GM21381 (cell line): Measurements from ENCODE around the gene LCN15.
"Not testable (repeated sequence)": the region's sequence is repeated elsewhere in the genome, so short reads cannot be mapped to it uniquely, and the experiment has no call there.

ENCODE experiments used
- ATAC-seq: cut with Tn5 transposase; IDR thresholded peaks from one replicate; pipeline ENCODE4 v1.9.1; 2021; ENCODE audit warnings: mild to moderate bottlenecking, moderate library complexity; ENCODE audit not compliant: unreplicated experiment

The LCN15 gene, protein sequence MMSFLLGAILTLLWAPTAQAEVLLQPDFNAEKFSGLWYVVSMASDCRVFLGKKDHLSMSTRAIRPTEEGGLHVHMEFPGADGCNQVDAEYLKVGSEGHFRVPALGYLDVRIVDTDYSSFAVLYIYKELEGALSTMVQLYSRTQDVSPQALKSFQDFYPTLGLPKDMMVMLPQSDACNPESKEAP

DNA sequence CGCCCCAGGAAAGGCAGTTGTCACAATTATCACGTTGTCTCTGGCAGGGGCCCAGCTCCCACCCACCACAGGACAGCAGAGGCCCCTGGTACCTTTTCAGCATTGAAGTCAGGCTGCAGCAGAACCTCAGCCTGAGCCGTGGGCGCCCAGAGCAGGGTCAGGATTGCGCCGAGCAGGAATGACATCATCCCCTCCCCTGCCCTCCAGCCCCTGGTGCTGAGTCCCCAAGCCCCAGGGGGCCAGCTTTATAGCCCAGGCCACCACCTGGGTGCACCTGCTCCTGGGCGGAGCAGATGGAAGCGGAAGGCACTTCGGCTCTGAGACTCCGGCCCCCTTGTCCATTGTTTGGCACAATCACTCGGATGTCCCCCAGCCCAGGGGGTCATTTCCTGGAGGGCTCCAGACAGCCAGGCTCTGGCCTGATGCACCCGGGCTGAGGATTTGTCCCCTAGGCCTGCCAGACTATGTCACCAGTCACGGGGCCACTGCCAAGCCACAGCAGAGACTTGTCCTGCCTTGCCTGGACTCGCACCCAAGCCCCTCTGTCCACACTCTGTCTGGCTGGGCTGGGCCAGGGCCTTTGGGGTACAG, at the start of gene LCN15:
Gene LCN15 (minus strand): TSS at position 218 of the 591 bp plus-strand sequence. CDS start 30 bp downstream, at position 188.
- no peak for ATAC-seq

DNA sequence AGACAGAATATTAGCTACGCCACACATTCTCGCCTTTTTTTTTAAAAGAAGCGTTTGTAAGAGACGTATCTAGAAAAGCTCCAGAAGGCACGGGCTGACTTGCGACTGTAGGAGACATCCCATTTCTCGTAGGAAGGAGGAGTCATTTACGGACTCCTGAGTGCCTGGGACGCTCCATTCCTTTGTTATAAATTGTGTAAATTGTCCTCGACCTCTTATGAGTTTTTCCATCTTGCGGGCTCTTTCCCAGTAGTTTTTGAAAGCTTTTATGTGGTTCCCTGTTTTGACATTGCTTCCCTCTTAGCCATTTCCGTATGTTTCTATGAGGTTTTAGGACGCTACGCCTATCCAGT, 44.5 kb upstream of the LCN15 start:
- ATAC-seq: no peak

DNA sequence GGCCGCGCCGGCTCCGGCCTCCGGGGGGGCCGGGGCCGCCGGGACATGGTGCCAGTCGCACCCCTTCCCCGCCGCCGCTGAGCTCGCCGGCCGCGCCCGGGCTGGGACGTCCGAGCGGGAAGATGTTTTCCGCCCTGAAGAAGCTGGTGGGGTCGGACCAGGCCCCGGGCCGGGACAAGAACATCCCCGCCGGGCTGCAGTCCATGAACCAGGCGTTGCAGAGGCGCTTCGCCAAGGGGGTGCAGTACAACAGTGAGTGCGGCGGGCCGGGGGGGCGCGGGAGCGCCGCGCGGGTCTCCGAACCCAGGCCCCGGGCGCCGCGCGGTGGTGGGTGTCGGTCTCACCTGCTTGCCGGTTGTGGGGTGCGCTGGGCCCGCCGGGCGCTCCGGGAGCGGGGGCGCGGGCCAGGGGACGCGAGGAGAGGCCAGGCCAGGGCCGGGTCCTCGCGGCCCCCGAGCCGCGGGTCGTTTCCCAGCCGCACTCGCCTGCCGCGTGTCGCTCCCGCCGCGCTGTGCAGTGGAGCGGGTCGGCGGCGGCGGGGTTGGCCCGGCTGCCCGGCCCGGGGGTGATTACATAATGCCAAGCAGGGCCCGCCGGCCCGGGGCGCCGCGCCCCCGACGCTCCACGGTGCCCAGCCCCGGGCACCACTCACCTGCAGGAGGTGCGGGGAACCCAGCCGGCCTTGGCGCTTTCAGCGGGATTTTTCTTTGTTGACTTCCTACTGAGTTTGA, 43.9 kb upstream of the LCN15 start:
- ATAC-seq: peak; percentile 32

DNA sequence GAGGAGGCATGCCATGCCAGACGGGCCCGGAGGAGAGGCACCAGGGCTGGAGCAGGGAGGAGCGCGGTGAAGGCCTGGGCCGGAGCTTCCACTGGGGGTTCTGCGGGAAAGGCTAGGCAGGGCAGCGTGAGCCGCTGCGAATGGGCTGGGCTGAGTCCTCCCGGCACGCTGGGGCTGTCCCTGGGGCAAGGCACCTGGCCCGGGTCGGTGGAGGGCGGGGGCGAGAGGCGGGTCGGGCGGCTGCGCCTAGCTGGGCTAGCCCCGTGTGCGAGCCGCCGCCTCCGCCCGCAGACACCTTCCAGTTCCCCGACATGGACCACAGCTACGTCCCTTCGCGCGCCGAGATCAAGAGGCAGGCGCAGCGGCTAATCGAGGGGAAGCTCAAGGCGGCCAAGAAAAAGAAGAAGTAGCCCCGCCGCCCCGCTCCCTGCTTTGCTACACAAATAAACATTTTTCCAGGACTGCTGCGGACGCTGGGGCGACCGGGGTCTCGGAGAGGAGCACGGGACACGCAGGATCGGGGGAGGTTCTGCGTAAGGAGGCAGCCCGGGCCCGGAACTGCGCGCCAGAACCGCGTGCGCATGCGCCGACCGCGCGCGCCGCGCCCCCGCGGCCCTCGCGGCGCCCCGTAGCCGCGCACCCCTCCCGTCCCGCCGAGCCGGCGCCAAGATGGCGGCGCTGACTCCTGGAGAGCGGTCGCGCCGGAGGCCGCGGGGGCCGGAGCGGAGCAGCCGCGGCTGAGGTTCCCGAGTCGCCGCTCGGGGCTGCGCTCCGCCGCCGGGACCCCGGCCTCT, 43.2 kb upstream of the LCN15 start, which contains the start of gene RABL6:
Gene RABL6 (plus strand): TSS at position 668 of the 794 bp plus-strand sequence. CDS start 249 bp downstream, outside the sequence.
- peak; percentile 69 for ATAC-seq

DNA sequence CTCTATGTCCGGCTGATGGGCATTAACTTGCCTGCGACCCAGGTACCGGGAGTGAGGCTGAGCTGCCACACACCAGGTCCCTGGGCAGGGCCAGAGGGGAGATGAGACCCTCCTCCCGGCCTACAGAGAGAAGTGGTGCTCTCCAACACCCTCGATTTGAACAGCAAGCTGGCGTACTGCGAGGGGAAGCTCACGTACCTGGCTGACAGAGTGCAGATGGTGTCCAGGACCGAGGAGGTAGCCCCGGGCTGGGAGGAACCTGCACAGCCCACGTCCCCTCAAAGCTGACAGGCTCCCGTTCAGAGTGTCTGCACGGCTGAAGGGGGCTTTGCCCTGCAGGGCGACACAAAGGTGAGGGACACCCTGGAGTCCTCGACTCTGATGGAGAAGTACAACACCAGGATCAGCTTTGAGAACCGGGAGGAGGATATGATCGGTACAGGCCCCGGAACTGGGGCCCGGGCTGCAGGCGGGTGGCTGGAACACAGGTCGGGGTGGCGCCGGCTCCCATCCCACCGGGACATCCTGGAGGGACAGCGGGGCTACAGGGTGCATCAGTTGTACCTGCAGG, 42.4 kb upstream of the LCN15 start:
- no peak for ATAC-seq

DNA sequence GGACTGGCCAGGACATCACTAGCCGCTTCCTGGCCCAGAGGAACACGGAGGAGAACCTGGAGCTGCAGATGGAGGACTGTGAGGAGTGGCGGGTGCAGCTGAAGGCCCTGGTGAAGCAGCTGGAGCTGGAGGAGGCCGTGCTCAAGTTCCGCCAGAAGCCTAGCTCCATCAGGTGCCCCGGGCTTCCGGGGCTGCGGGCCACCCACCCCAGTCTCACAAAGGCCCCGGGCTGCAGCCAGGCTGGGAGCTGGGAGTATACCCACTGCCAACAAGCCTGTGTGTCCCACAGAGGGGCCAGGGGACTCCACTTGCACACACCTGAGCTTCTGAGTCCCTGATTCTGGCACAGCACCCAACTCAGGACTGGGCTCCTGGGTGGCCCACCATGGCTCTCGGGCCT, 41.7 kb upstream of the LCN15 start:
- ATAC-seq: no peak

DNA sequence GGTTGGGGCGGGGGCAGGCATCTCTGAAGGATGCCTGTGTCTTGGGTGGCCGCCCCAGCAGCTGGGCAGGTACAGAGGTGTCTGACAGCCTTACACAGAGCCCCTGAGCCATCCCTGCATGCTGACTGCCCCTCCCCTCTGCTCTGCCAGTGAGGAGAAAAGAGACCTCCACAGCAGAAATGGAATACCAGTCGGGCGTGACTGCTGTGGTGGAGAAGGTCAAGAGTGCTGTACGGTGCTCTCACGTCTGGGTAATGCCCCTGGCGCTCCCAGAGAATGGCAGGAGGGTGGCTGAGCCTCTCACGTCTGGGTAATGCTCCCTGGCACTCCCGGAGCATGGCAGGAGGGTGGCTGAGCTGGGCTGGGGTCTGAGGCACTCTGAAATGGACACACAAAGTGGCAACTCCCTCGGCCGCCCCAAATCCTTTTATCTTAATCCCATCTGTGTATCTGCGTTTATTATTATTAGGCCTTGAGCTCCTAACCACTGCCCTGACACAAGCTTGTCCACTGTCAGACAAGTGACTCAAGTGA, 41.0 kb upstream of the LCN15 start:
- no peak for ATAC-seq

DNA sequence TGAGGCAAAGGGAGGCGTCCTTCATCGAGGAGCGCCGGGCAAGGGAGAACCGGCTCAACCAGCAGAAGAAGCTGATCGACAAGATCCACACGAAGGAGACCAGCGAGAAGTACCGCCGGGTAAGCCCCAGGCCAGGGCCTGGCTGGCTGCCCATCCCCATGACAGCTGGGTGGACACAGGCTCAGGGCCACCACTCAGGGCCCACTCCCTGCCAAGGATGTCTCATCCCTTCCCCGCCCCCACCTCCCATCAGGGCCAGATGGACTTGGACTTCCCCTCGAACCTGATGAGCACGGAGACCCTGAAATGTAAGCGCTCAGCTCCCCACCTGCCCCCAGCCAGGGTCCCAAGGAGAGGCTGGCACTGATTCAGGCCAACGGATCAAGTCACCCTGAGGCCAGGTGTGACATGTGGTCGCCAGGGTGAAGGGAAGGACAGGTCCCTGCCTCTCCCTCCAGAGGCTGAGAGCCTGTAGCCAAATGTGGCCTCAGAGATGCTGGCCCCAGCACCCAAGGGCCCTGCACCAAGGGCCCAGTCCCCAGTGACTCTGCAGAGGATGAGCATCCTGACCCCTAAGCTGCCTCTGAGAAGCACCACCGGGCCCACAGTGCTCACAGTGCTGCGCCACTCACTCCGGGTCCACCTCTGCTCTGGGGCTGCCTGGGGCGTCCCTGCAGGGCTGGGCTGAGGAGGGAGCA, 40.3 kb upstream of the LCN15 start:
- no peak for ATAC-seq

DNA sequence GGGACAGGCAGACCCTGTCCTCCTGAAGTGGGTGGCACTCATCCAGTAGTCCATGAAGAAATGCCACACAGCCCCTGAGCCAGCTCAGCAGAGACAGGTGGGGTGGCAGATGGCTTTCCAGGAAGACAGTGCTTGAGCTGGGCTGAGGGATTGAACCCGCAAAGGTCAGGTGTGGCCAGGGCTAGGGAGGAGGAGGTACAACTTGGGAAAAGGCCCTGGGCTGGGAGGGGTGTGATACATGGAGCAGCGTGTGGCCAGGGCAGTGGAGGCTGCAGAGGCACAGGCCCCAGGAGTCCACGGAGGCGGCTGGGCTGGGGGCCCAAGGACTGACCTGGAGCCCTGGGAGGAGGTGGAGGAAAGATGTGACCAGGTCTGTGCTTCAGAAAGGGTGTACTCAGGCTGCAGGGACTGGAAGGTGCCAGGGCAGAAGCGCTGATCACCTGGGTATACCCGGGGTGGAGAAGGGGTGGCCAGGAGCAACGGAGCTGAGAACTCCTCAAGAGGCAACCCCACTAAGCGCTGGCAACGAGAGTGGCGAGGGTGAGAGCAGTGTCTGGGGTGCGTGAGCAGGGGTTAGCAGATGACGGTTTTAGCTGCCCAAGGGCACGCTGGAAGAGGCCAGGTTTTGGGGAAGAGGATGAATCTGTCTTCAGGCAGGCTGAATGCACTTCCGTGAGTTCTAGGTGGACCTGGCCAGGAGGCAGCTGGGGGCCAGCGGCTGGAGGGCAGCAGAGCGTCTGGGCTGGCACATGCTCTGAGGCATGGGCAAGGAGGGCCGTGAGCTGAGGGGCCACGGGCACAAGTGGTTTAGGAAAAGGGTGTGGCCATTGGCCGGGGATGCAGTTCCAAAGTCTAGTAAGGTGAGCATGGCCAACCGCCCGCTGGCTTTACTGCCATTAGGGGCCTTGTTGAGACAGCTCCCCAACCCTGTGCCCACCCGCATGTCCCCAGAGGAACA, 39.5 kb upstream of the LCN15 start:
- no peak for ATAC-seq

DNA sequence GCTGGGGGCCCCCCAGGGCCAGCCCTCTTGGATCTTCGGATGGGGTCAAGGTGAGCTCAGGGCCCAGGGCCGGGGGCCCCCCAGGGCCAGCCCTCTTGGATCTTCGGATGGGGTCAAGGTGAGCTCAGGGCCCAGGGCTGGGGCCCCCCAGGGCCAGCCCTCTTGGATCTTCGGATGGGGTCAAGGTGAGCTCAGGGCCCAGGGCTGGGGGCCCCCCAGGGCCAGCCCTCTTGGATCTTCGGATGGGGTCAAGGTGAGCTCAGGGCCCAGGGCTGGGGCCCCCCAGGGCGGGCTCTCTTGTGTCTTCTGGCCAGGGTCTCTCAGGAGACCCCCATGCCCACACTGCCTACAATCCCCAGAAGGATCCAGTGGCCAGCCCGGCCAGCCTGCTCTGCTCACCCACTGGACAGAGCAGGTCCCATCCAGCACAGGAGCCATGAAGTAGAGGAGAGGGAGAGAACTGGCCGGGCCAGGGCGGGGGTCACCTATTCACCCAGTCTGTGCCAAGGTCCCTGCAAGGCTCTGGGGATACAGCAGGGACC, 38.8 kb upstream of the LCN15 start:
- not testable (repeated sequence) for ATAC-seq

DNA sequence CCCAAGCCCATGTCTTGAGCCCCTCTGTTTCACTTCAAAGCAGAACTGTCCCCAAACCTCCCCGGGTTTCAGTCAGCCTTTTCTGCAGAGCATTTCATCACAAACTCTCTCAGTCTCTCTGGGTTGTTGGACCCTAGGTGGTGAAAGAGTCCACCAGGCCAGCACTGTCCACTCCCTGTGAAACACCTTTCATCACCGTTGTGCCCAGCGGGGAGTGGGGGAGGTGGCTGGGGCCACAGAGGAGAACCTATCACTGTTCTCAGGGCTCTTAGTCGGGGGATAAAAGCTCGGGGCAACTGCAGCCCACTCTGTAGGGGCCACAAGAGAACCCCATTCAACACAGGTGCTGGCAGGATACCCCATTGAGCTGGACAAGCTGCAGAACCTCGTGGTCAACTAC, 38.0 kb upstream of the LCN15 start:
- ATAC-seq: no peak

DNA sequence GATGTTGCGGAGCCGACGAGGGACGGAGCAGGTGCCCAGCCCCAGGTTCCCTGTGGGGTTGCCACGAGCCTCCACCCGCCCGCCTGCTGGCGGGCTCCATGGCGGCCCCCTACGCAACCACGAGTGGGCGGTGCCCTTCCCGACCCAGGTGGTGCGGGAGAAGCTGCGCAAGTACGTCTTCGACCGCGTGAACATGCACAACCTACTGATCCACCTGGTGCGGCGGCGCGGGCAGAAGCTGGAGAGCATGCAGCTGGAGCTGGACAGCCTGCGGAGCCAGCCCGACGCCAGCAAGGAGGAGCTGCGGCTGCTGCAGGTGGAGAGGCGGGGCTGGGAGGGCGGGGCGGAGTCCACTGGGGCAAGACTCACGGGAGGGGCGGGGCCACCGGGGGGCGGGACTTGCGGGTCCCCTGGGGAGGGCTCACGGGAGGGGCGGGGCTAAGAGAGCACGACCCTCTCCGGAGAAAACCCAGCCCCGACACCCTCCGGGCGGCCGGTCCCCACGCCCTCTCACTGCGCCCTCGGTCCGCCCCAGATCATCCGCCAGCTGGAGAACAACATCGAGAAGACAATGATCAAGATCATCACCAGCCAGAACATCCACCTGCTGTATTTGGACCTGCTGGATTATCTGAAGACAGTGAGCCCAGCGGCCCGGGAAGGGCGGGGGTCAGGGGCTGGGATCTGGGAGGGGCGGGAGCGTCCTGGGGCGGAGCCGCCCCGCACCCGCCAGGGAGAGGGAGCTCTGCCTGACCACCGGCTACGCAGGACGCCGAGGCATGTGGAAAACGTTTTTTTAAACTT, 35.7 kb upstream of the LCN15 start:
- ATAC-seq: peak; percentile 48

DNA sequence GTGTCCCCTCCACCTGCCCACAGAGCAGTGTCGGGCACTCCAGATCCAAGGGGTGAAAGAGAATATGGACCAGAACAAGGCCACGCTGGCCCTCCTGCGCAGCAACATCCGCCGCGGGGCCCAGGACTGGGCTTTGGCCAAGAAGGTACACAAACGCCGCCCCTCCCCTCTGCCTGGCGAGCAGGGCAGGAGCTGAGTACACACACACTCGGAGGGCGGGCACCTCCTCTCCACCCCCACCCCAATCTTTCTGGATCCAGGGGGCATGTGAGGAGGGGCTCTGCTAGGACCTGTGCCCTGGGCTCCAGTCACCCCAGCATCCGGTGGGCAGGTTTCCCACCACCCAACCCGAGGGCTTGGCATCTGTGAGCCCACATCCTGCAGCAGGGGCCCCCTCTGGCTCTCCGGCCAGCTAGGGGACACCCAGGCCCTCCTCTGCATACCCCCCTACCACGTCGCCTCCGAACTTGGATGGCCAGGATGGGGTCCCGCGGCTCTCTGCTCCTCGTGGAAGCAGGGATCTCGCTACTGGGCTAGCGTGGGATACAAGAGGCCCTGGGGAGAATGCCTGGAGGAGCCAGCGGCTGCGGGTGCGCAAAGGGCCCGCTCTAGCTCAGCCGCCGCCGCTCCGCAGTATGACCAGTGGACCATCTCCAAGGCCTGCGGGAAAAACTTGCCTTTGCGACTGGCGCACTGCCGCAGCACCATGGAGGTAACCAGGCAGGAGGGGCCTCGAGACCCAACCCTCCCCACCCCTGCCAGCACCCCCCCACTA, 34.9 kb upstream of the LCN15 start:
- no peak for ATAC-seq

DNA sequence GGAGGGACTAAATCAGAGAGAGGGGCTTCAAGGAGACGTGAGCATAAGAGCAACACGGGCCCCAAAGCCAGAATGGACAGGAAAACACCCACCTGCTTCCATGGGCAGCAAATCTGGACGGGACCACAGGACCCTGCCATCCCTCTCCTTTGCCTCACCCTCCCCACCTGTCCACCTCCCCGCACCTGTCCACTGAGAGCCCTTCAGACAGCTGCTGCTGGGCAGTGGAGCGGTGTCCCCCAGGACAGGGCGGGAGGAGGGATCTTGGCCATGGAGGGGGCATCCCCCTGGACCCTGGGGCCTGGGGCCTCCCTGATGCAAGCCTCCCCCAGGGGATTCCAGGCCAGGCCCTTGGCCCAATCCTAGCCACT, 34.4 kb upstream of the LCN15 start:
- ATAC-seq: no peak

DNA sequence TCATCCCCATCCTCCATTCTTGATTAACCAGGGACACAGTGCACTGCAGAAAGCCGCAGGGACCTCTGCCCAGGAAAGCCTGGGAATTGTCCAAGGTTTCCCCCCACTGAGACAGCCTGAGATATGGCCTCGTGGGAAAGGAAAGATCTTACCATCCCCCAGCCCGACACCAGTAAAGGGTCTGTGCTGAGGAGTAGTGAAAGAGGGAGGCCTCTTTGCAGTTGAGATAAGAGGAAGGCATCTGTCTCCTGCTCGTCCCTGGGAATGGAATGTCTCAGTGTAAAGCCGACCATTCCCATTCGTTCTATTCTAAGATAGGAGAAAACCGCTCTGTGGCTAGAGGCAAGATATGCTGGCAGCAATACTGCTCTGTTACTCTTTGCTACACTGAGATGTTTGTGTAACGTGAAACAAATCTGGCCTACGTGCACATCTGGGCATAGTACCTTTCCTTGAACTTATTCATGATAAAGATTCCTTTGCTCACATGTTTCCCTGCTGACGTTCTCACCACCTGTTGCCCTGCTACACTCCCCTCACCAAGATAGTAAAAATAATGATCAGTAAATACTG, 32.5 kb upstream of the LCN15 start:
- not testable (repeated sequence) for ATAC-seq

DNA sequence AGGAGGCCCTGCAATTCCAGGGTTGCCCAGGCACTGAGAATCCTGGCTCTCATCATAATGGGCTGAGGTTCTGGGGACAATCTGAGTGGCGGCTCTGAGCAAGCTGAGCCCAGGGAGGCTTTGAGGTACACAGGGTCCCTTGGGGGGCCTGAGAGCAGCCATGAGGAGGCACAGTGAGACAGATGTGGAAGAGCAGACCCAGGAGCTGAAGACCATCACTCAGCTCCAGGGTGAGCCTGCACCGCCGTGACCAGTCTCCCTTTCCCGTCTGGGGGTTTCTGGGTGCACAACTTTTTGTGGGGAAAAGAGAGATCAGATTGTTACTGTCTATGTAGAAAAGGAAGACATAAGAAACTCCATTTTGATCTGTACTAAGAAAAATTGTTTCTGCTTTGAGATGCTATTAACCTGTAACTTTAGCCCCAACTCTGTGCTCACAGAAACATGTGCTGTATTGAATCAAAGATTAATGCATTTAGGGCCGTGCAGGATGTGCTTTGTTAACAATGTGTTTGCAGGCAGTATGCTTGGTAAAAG, 32.0 kb upstream of the LCN15 start, which contains the start of gene CCDC183:
Gene CCDC183 (plus strand): TSS at position 101 of the 537 bp plus-strand sequence. CDS start 60 bp downstream, at position 161.
- ATAC-seq: no peak

DNA sequence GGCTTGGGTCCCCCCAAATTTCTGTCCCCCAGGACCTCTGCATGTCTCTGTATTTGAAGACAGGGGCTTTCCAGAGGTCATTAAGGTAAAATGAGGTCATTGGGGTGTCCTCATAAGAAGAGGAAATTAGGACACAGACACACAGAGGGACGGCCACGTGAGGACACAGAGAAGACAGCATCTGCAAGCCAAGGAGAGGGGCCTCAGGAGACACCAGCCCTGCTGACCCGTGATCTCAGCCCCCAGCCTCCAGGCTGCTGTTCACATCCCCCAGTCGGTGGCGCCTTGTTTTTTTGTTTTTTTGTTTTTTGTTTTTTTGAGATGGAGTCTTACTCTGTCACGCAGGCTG, 30.7 kb upstream of the LCN15 start:
- ATAC-seq: no peak
